ENCODE measurements around the gene CPPED1. TPM values are rescaled to one million over a fixed set of nuclear protein-coding genes. Genes with fewer than 3 reads are reported as not detected.

CPPED1 gene
- total RNA-seq, 2 donors from 2014 or later: 3.3 to 4.4 TPM

- Histone ChIP-seq H3K36me3 (replicated peaks in 1 of 2; ENCODE audit: insufficient read depth in 1 of 2, low read depth in 2 of 2) (no peaks in the 10 kb centered on the region), H3K9me3 (no peaks in the 10 kb centered on the region), H3K4me1 (no peaks in the 10 kb centered on the region), H3K27ac (no peak overlapping the region), H3K27me3 (no peaks in the 10 kb centered on the region), H3K4me3 (no peak overlapping the region)
- DNase-seq: no peak
- WGBS, 2 donors: 75 to 77% methylated on average over 7 of the region's 7 CpGs
- TF ChIP-seq POLR2A (IDR thresholded peaks at IDR 0.05) (no peak), CTCF (IDR thresholded peaks at IDR 0.05) (no peak)
- no peak for ATAC-seq
- intact Hi-C loops (cut with DNase I): no loop called here
Observed at GRCh38 chr16:12699161-12699560, 104.5 kb downstream of the CPPED1 start.

GRCh38 chr16:12697437-12697836 lies 106.2 kb downstream of the CPPED1 start:
- ATAC-seq: no peak
- H3K4me3 ChIP-seq: no peak overlapping the region

GRCh38 chr16:12695454-12695853 lies 108.2 kb downstream of the CPPED1 start:
- no peak overlapping the region for H3K27ac ChIP-seq
- no peak overlapping the region for H3K4me3 ChIP-seq
- 85 to 92% methylated on average over 5 of the region's 5 CpGs for WGBS, 2 donors
- DNase-seq (no peak), ATAC-seq (no peak)
- no peaks in the 10 kb centered on the region for H3K9me3 ChIP-seq
- no peaks in the 10 kb centered on the region for H3K36me3 ChIP-seq (replicated peaks in 1 of 2; ENCODE audit: insufficient read depth in 1 of 2, low read depth in 2 of 2)
- intact Hi-C loops (cut with DNase I): no loop called here
- H3K4me1 ChIP-seq: no peaks in the 10 kb centered on the region
- no peak for TF ChIP-seq POLR2A (IDR thresholded peaks at IDR 0.05)
- TF ChIP-seq CTCF (IDR thresholded peaks at IDR 0.05): no peak
- H3K27me3 ChIP-seq: no peaks in the 10 kb centered on the region

More at GRCh38 chr16:12697437-12697836, 106.2 kb downstream of the CPPED1 start:
- no peak for DNase-seq
- Histone ChIP-seq H3K27ac (no peak overlapping the region), H3K4me1 (no peaks in the 10 kb centered on the region), H3K9me3 (no peaks in the 10 kb centered on the region), H3K36me3 (replicated peaks in 1 of 2; ENCODE audit: insufficient read depth in 1 of 2, low read depth in 2 of 2) (no peaks in the 10 kb centered on the region), H3K27me3 (no peaks in the 10 kb centered on the region)
- TF ChIP-seq POLR2A (IDR thresholded peaks at IDR 0.05) (no peak), CTCF (IDR thresholded peaks at IDR 0.05) (no peak)
- intact Hi-C loops (cut with DNase I): no loop called here
- WGBS, 2 donors: 85 to 89% methylated on average over 4 to 5 of the region's 5 CpGs

GRCh38 chr16:12690024-12690423 lies 113.7 kb downstream of the CPPED1 start:
- H3K9me3 ChIP-seq: no peaks in the 10 kb centered on the region
- H3K27ac ChIP-seq: no peak overlapping the region
- no peak for TF ChIP-seq POLR2A (IDR thresholded peaks at IDR 0.05)
- TF ChIP-seq CTCF (IDR thresholded peaks at IDR 0.05): no peak
- H3K36me3 ChIP-seq (replicated peaks in 1 of 2; ENCODE audit: insufficient read depth in 1 of 2, low read depth in 2 of 2): no peaks in the 10 kb centered on the region
- no peaks in the 10 kb centered on the region for H3K27me3 ChIP-seq
- DNase-seq (no peak), ATAC-seq (no peak)
- intact Hi-C loops (cut with DNase I): no loop called here
- H3K4me3 ChIP-seq: no peak overlapping the region
- whole genome bisulfite sequencing, 2 donors: 93% methylated on average over 4 to 5 of the region's 5 CpGs
- no peaks in the 10 kb centered on the region for H3K4me1 ChIP-seq
